A673 (cell line): ENCODE data around the gene ERICH4. TPM values are rescaled to one million over a fixed set of nuclear protein-coding genes. Genes with fewer than 3 reads are reported as not detected.

ENCODE experiments used
- BruUV-seq: library from RNA; stranded (reverse); fragments of 400-500 nt; replicated peaks from 2 replicates; lab custom pipeline; 2021; lab: Mats Ljungman, UMichigan
- CTCF ChIA-PET: fragments of 300-600 bp; sonication (Branson Sonifier 250); formaldehyde crosslinking; loops from one replicate; lab custom pipeline; 2022; ENCODE audit warnings: antibody characterized with exemption; lab: Charles Lee
- POLR2A ChIA-PET: fragments of 300-600 bp; sonication (Branson Sonifier 250); formaldehyde crosslinking; loops from one replicate; lab custom pipeline; 2022; ENCODE audit warnings: antibody characterized with exemption; ENCODE audit not compliant: low non-redundant PET; lab: Charles Lee
- DNase-seq: peaks from one replicate; pipeline ENCODE4 v3.0.0-alpha.2; 2015; ENCODE audit warnings: low spot score
- H3K27ac ChIP-seq: fragments of 200-600 bp; sonication (generic); 2 replicates; pipeline ENCODE4 v1.5.1; 2016; ENCODE audit warnings: mixed run types, low read depth, mild to moderate bottlenecking, mixed read lengths, antibody characterized with exemption, low read length; ENCODE audit not compliant: poor library complexity, severe bottlenecking
- H3K27me3 ChIP-seq: fragments of 200-600 bp; sonication (generic); replicated peaks from 2 replicates; pipeline ENCODE4 v1.6.1; 2017; ENCODE audit warnings: mixed run types, low read depth, mild to moderate bottlenecking, mixed read lengths, antibody characterized with exemption, low read length; ENCODE audit not compliant: insufficient read depth, poor library complexity
- H3K36me3 ChIP-seq: fragments of 200-600 bp; sonication (generic); 2 replicates; pipeline ENCODE4 v1.6.1; 2016; ENCODE audit warnings: mixed run types, mild to moderate bottlenecking, mixed read lengths, antibody characterized with exemption, low read length; ENCODE audit not compliant: insufficient read depth, poor library complexity, severe bottlenecking
- H3K4me1 ChIP-seq: fragments of 200-600 bp; sonication (generic); 2 replicates; pipeline ENCODE4 v1.6.1; 2017; ENCODE audit warnings: mixed run types, mild to moderate bottlenecking, mixed read lengths, antibody characterized with exemption, low read length; ENCODE audit not compliant: insufficient read depth, poor library complexity, severe bottlenecking
- H3K4me3 ChIP-seq: fragments of 200-600 bp; sonication (generic); 2 replicates; pipeline ENCODE4 v1.5.1; 2016; ENCODE audit warnings: low read depth, mixed run types, mild to moderate bottlenecking, mixed read lengths, low read length; ENCODE audit not compliant: poor library complexity, severe bottlenecking
- H3K9me3 ChIP-seq: fragments of 200-600 bp; sonication (generic); 2 replicates; pipeline ENCODE4 v1.6.1; 2016; ENCODE audit warnings: mixed run types, low read depth, mild to moderate bottlenecking, mixed read lengths, antibody characterized with exemption, low read length; ENCODE audit not compliant: poor library complexity, severe bottlenecking
- CTCF ChIP-seq: fragments of 300-800, 200-600 bp; sonication (generic); conservative IDR thresholded peaks from 2 replicates; pipeline ENCODE4 v1.5.1; 2017; ENCODE audit warnings: low read depth, mild to moderate bottlenecking, antibody characterized with exemption, low read length, moderate library complexity, mixed read lengths
- EZH2 ChIP-seq: fragments of 200-600 bp; sonication (generic); IDR thresholded peaks from 2 replicates; pipeline ENCODE4 v1.6.1; 2017; ENCODE audit warnings: borderline replicate concordance, low read depth, mild to moderate bottlenecking, mixed read lengths, antibody characterized with exemption, low read length; ENCODE audit not compliant: poor library complexity, severe bottlenecking
- intact Hi-C: fragments of 100-400 bp; cut with micrococcal nuclease; formaldehyde crosslinking; loops from one replicate; pipeline ENCODE4 v1.10.0; 2022; ENCODE audit not compliant: unreplicated experiment
- total RNA-seq: library from RNA; stranded (reverse); gene quantifications from 2 replicates; pipeline ENCODE4 v1.2.3, GENCODE V29; 2021

Gene ERICH4
- total RNA-seq, 1 experiment from 2014 or later: not detected

- intact Hi-C loops: no loop called here
These were observed 20.0 kb upstream of the ERICH4 start for GRCh38 chr19:41422955-41423354.

GRCh38 chr19:41424335-41425173 is 18.4 kb upstream of the ERICH4 start:
- intact Hi-C loops: no loop called here
- ChIA-PET CTCF (no interaction called here), POLR2A (no interaction called here)
- Histone ChIP-seq H3K4me1 (peaks cover 25% of the 10 kb centered on the region), H3K27ac (no peak overlapping the region), H3K4me3 (no peak overlapping the region), H3K36me3 (peaks cover 17% of the 10 kb centered on the region), H3K9me3 (no peaks in the 10 kb centered on the region), H3K27me3 (no peaks in the 10 kb centered on the region)
- BruUV-seq: no TSS peak
- TF ChIP-seq EZH2: no peak
- no peak for TF ChIP-seq CTCF
- DNase-seq: no peak

More at GRCh38 chr19:41422955-41423354, 20.0 kb upstream of the ERICH4 start:
- Histone ChIP-seq H3K27ac (no peak overlapping the region), H3K4me3 (no peak overlapping the region), H3K4me1 (peaks cover 14% of the 10 kb centered on the region), H3K36me3 (peaks cover 13% of the 10 kb centered on the region), H3K27me3 (no peaks in the 10 kb centered on the region), H3K9me3 (no peaks in the 10 kb centered on the region)
- ChIA-PET CTCF (interaction anchor here (0.7 kb wide), 1 partner anchor 9 kb away, joined by 4 read pairs; no protein-coding TSS in a partner anchor), POLR2A (no interaction called here)
- TF ChIP-seq EZH2 (no peak), CTCF (no peak)
- no peak for DNase-seq
- no TSS peak for BruUV-seq

GRCh38 chr19:41425174-41426115 is 17.5 kb upstream of the ERICH4 start:
- CTCF ChIA-PET: no interaction called here
- no peak for DNase-seq
- TF ChIP-seq EZH2: no peak
- no peak for TF ChIP-seq CTCF
- Histone ChIP-seq H3K27me3 (no peaks in the 10 kb centered on the region), H3K4me3 (no peak overlapping the region), H3K36me3 (peaks cover 12% of the 10 kb centered on the region), H3K4me1 (peaks cover 25% of the 10 kb centered on the region), H3K9me3 (no peaks in the 10 kb centered on the region), H3K27ac (no peak overlapping the region)
- POLR2A ChIA-PET: no interaction called here
- BruUV-seq: no TSS peak
- intact Hi-C loops: no loop called here
